ENCODE measurements around the gene HYCC2.
"Not testable (repeated sequence)": the region's sequence is repeated elsewhere in the genome, so short reads cannot be mapped to it uniquely, and the experiment has no call there.

Gene HYCC2

GRCh38 chr2:201038361-201038760 is 33.1 kb downstream of the HYCC2 start:
- not testable (repeated sequence) for H3K4me3 ChIP-seq (ENCODE audit: low read length); H3K9ac ChIP-seq (ENCODE audit: low read depth, low read length); H3K27me3 ChIP-seq (ENCODE audit: insufficient read depth, low read length); H3K4me1 ChIP-seq (ENCODE audit: insufficient read depth, low read length); H3K27ac ChIP-seq (ENCODE audit: low read length); H3K36me3 ChIP-seq (ENCODE audit: insufficient read depth, low read depth, low read length); H3K9me3 ChIP-seq (ENCODE audit: insufficient read depth, low read depth, low read length)

GRCh38 chr2:201034355-201034754 is 37.1 kb downstream of the HYCC2 start:
- not testable (repeated sequence) for H3K27me3 ChIP-seq (ENCODE audit: insufficient read depth, low read length); H3K9ac ChIP-seq (ENCODE audit: low read depth, low read length); H3K9me3 ChIP-seq (ENCODE audit: insufficient read depth, low read depth, low read length); H3K36me3 ChIP-seq (ENCODE audit: insufficient read depth, low read depth, low read length); H3K4me1 ChIP-seq (ENCODE audit: insufficient read depth, low read length); H3K27ac ChIP-seq (ENCODE audit: low read length); H3K4me3 ChIP-seq (ENCODE audit: low read length)

DNA sequence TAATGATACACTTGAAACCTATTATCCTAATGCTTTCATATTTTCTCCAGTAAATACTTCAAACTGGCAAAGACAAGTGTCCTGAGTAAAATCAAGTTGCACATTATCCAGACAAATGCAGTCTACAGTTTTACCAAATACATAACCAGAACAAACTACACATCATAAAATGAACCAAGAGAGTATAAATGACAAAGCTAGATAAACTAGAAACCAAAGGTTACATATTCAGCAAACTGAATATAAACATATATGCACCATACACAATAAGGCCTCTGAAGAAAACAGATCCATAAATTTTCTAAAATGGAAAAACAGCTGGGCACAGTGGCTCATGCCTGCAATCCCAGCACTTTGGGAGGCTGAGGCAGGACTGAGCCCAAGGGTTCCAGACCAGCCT is 47.0 kb downstream of the HYCC2 start:
- Histone ChIP-seq H3K4me3 (ENCODE audit: low read length) (no peak overlapping the region), H3K36me3 (ENCODE audit: insufficient read depth, low read depth, low read length) (no peaks in the 10 kb centered on the region), H3K4me1 (ENCODE audit: insufficient read depth, low read length) (no peaks in the 10 kb centered on the region), H3K27me3 (ENCODE audit: insufficient read depth, low read length) (no peaks in the 10 kb centered on the region), H3K27ac (ENCODE audit: low read length) (no peak overlapping the region), H3K9ac (ENCODE audit: low read depth, low read length) (no peak overlapping the region), H3K9me3 (ENCODE audit: insufficient read depth, low read depth, low read length) (no peaks in the 10 kb centered on the region)

GRCh38 chr2:201021914-201022313 is 49.6 kb downstream of the HYCC2 start:
- no peaks in the 10 kb centered on the region for H3K36me3 ChIP-seq (ENCODE audit: insufficient read depth, low read depth, low read length)
- H3K27ac ChIP-seq (ENCODE audit: low read length), result no peak overlapping the region

More at GRCh38 chr2:201021914-201022313, 49.6 kb downstream of the HYCC2 start:
- H3K4me1 ChIP-seq (ENCODE audit: insufficient read depth, low read length), result no peaks in the 10 kb centered on the region
- H3K27me3 ChIP-seq (ENCODE audit: insufficient read depth, low read length), result no peaks in the 10 kb centered on the region
- no peak overlapping the region for H3K9ac ChIP-seq (ENCODE audit: low read depth, low read length)
- H3K4me3 ChIP-seq (ENCODE audit: low read length), result no peak overlapping the region
- H3K9me3 ChIP-seq (ENCODE audit: insufficient read depth, low read depth, low read length), result no peaks in the 10 kb centered on the region

Measured in iPS-20b (cell line).